VCaP (cell line): Measurements from ENCODE around the gene ATAD3C.
"Not testable (repeated sequence)": the region's sequence is repeated elsewhere in the genome, so short reads cannot be mapped to it uniquely, and the experiment has no call there.

Experiments
- H3K27ac ChIP-seq: fragments of 450-650 bp; 2 replicates; pipeline ENCODE4 v1.5.1; 2017
- CTCF ChIP-seq: fragments of 450-650 bp; conservative IDR thresholded peaks from 2 replicates; pipeline ENCODE4 v1.5.1; 2017; ENCODE audit warnings: mild to moderate bottlenecking, moderate library complexity

The ATAD3C gene

GRCh38 chr1:1470626-1471388 is 21.3 kb downstream of the ATAD3C start:
- TF ChIP-seq CTCF, result no peak
- peak overlapping the region; percentile 89 for H3K27ac ChIP-seq

- no peak for TF ChIP-seq CTCF
Measured at GRCh38 chr1:1471389-1472052, 22.0 kb downstream of the ATAD3C start, which contains the start of gene ATAD3B. ATAD3B (plus strand) TSS chr1:1471765; CDS start chr1:1471885, 120 bp downstream.

GRCh38 chr1:1472053-1472876 is 22.8 kb downstream of the ATAD3C start:
- peak overlapping the region; percentile 89 for H3K27ac ChIP-seq

More at GRCh38 chr1:1471389-1472052, 22.0 kb downstream of the ATAD3C start, which contains the start of gene ATAD3B:
- H3K27ac ChIP-seq, result peak within 1 kb of the TSS; percentile 89

- not testable (repeated sequence) for H3K27ac ChIP-seq
Measured at GRCh38 chr1:1476011-1476410, 26.5 kb downstream of the ATAD3C start.

DNA sequence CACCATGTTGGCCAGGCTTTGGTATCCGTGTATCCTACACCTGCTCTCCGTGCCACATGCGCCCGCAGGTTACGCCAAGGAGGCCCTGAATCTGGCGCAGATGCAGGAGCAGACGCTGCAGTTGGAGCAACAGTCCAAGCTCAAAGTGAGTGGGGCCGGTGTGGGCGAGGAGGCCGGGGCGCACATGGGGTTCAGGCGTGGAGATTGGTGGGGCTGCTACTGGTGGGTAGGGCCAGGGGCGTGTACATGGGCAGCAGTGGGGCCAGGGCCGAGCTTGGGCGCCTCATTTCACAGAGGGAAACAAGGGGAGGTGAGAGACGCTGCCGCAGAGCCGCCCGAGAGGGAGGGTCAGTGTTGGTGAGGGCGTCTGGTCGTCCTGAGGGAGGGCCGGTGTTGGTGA is 27.7 kb downstream of the ATAD3C start:
- no peak overlapping the region for H3K27ac ChIP-seq
- TF ChIP-seq CTCF, result no peak

DNA sequence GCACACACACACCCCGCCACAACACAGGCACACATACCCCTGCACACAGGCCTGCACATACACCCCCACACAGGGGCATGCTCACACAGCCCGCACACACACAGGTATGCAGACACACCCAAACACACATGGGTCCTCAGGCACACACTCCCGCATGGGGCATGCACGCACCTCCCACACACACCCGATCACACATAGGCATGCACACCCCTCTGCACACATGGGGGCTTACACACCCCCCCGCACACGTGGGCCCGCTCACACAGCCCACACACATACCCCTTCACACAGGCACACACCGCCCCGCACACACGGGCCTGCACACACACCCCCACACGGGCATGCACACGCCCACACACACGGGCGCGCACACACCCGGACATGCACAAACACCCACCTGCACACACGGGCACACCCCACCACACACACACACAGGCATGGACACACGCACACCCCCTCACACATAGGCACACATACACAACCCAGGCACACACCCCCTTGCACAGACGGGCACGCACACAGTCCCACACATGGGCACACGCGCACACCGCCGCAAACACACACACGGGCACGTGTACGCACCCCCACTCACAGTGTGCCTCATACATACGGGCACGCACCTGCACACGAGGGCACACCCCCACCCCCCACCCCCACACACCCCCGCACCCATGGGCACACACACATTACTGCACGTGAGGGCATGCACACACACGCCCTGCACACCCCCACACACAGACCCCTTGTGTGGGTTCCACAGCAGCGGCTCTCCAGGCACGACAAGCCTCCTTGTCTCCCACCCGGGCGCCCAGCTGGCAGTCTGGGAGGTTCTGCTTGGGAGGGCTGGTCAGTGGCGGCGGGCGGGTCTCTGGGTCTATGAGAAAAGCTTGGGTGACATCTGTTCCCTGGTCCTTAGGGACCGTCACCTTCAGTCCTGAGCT is 30.3 kb downstream of the ATAD3C start:
- TF ChIP-seq CTCF, result no peak
- no peak overlapping the region for H3K27ac ChIP-seq

DNA sequence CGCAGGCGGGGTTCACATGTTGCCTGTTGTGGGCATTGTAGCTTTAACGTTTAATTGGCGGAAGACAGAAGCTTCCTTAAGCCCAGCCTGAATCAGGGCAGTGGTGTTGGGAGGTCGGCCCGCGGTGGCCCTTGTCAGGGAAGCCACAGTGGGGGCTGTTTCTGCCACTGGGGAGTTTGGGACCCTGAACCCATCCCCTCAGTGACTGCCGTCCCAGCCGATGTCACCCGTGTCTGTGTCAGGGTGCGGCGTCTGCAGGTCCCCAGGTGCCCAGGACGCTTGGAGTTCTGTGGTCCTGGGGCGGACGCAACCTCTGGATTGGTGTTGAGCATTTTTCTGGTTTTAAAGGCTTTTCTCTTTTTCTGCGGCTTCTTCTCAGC is 31.0 kb downstream of the ATAD3C start:
- H3K27ac ChIP-seq, result not testable (repeated sequence)

DNA sequence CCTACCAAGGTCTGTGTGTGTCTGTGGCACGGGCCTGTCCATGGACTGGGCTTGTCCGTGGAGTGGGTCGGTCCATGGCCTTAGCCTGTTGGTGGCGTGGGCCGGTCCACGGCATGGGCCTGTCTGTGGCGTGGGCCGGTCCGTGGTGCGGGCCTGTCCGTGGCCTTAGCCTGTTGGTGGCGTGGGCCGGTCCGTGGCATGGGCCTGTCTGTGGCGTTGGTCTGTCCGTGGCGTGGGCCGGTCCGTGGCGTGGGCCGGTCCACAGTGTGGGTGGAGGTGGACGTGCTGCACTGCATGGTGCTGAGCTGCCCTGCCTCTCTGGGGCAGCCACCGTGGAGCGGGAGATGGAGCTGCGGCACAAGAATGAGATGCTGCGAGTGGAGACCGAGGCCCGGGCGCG is 32.3 kb downstream of the ATAD3C start:
- H3K27ac ChIP-seq, result not testable (repeated sequence)

DNA sequence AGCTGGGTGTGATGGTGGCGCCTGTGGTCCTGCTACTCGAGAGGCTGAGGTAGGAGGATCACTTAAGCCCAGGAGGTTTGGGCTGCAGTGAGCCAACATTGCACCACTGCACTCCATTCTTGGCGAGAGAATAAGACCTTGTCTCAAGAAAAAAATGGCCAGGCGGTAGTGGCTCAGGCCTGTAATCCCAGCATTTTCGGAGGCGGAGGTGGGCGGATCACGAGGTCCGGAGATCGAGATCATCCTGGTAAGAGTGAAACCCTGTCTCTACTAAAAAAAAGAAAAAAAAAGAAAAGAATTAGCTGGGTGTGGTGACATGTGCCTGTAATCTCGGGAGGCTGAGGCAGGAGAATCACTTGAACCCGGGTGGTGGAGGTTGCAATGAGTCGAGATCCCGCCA is 33.4 kb downstream of the ATAD3C start:
- TF ChIP-seq CTCF, result no peak
- no peak overlapping the region for H3K27ac ChIP-seq
